Measurements from ENCODE around the gene FAF2. TPM values are rescaled to one million over a fixed set of nuclear protein-coding genes. Genes with fewer than 3 reads are reported as not detected.

FAF2 gene
- total and polyA plus RNA-seq, 10 of the 15 experiments (the other 5 are each of a cell fraction or from before 2014, with no cell fraction given): 19.0 to 45.1 (median 35.6) TPM

- no peak for TF ChIP-seq HDAC6 (IDR thresholded peaks at IDR 0.05; ENCODE audit: unreplicated experiment)
- intact Hi-C loops (cut with micrococcal nuclease; ENCODE audit: unreplicated experiment): no loop called here
- Histone ChIP-seq H3K9me3 (replicated peaks; ENCODE audit: control insufficient read depth, insufficient read depth, low read length) (no peaks in the 10 kb centered on the region), H3K4me3 (no peak overlapping the region), H3K4me2 (ENCODE audit: control insufficient read depth, insufficient read depth) (no peak overlapping the region), H3K79me2 (ENCODE audit: control insufficient read depth, insufficient read depth, low read length) (no peaks in the 10 kb centered on the region), H2AFZ (ENCODE audit: control insufficient read depth, low read depth, low read length) (no peak overlapping the region), H3K9ac (ENCODE audit: control insufficient read depth, insufficient read depth, low read length) (no peak overlapping the region), H3K27ac (ENCODE audit: control insufficient read depth, insufficient read depth) (no peak overlapping the region), H4K20me1 (ENCODE audit: control insufficient read depth, insufficient read depth) (no peaks in the 10 kb centered on the region), H3K27me3 (replicated peaks in 1 of 2; ENCODE audit: control insufficient read depth in 2 of 2, insufficient read depth in 2 of 2, low read length in 1 of 2) (no peaks in the 10 kb centered on the region), H3K36me3 (ENCODE audit: control insufficient read depth in 2 of 2, insufficient read depth in 2 of 2, low read length in 1 of 2) (peaks cover 7 to 19% of the 10 kb centered on the region in 2 experiments), H3K4me1 (ENCODE audit: control insufficient read depth, insufficient read depth, low read length) (no peaks in the 10 kb centered on the region)
- ChIA-PET CTCF (no interaction called here), RAD21 (ENCODE audit: unreplicated experiment) (no interaction called here), SMC1A (ENCODE audit: uncharacterized antibody, unreplicated experiment) (no interaction called here), POLR2A (no interaction called here)
- 96% methylated on average over 4 of the region's 4 CpGs for WGBS (ENCODE audit: insufficient coverage, insufficient replicate concordance, low lambda C conversion rate, missing lambda C conversion rate)
- in situ Hi-C loops (cut with MboI): no loop called here
- ATAC-seq (no peak), FAIRE-seq (no peak), DNase-seq (ENCODE audit: low read depth, low spot score) (no peak)
- no TSS peak for BruUV-seq (replicated peaks)
These were observed 60.4 kb downstream of the FAF2 start for GRCh38 chr5:176508603-176509002.

- ChIA-PET POLR2A (no interaction called here), RAD21 (ENCODE audit: unreplicated experiment) (no interaction called here), SMC1A (ENCODE audit: uncharacterized antibody, unreplicated experiment) (no interaction called here), CTCF (interaction anchor here (0.6 to 0.7 kb wide), 3 partner anchors 66 to 1819 kb away, joined by 3 to 4 read pairs (median 3); no protein-coding TSS in a partner anchor)
- Histone ChIP-seq H3K4me1 (ENCODE audit: control insufficient read depth, insufficient read depth, low read length) (no peaks in the 10 kb centered on the region), H3K9ac (ENCODE audit: control insufficient read depth, insufficient read depth, low read length) (no peak overlapping the region), H3K9me3 (replicated peaks; ENCODE audit: control insufficient read depth, insufficient read depth, low read length) (no peaks in the 10 kb centered on the region), H3K79me2 (ENCODE audit: control insufficient read depth, insufficient read depth, low read length) (no peaks in the 10 kb centered on the region), H4K20me1 (ENCODE audit: control insufficient read depth, insufficient read depth) (no peaks in the 10 kb centered on the region), H3K4me2 (ENCODE audit: control insufficient read depth, insufficient read depth) (no peak overlapping the region), H3K27ac (ENCODE audit: control insufficient read depth, insufficient read depth) (no peak overlapping the region), H3K27me3 (replicated peaks in 1 of 2; ENCODE audit: control insufficient read depth in 2 of 2, insufficient read depth in 2 of 2, low read length in 1 of 2) (no peaks in the 10 kb centered on the region), H3K36me3 (ENCODE audit: control insufficient read depth in 2 of 2, insufficient read depth in 2 of 2, low read length in 1 of 2) (peaks cover 0 to under 1% of the 10 kb centered on the region in 2 experiments; a peak in 2 of 4 replicates), H2AFZ (ENCODE audit: control insufficient read depth, low read depth, low read length) (no peak overlapping the region), H3K4me3 (no peak overlapping the region)
- TF ChIP-seq RUNX3 (IDR thresholded peaks at IDR 0.05; ENCODE audit: low read length) (no peak), ZBTB33 (IDR thresholded peaks at IDR 0.05) (no peak), ZNF384 (IDR thresholded peaks at IDR 0.05; ENCODE audit: borderline replicate concordance, low read depth, low read length) (no peak)
- no peak for FAIRE-seq
- BruUV-seq (replicated peaks): no TSS peak
- no peak for DNase-seq (ENCODE audit: low read depth, low spot score)
- no peak for ATAC-seq
- intact Hi-C loops (cut with micrococcal nuclease; ENCODE audit: unreplicated experiment) (no loop called here), in situ Hi-C loops (cut with MboI) (no loop called here)
- WGBS (ENCODE audit: insufficient coverage, insufficient replicate concordance, low lambda C conversion rate, missing lambda C conversion rate): 87% methylated on average over 12 of the region's 12 CpGs
These were observed 65.6 kb downstream of the FAF2 start for GRCh38 chr5:176513788-176514187.

Measured in GM12878 (cell line).